ENCODE results near the gene IL17RA.

Gene IL17RA

GRCh38 chr22:17149076-17149815 lies 64.4 kb downstream of the IL17RA start:
- H3K4me3 ChIP-seq (ENCODE audit: low read depth, low read length) = no peak overlapping the region
- TF ChIP-seq CTCF (IDR thresholded peaks at IDR 0.05; ENCODE audit: low read depth, low read length, missing control alignments) = no peak
- no peak for DNase-seq (ENCODE audit: low read depth)
- in situ Hi-C loops (cut with HindIII; ENCODE audit: low sequenced_read_pairs) = no loop called here

- H3K4me3 ChIP-seq (ENCODE audit: low read depth, low read length) = no peak overlapping the region
- in situ Hi-C loops (cut with HindIII; ENCODE audit: low sequenced_read_pairs) = no loop called here
- no peak for TF ChIP-seq CTCF (IDR thresholded peaks at IDR 0.05; ENCODE audit: low read depth, low read length, missing control alignments)
- no peak for DNase-seq (ENCODE audit: low read depth)
Measured at GRCh38 chr22:17152340-17152739, 67.5 kb downstream of the IL17RA start.

GRCh38 chr22:17152971-17153370 lies 68.2 kb downstream of the IL17RA start:
- no peak for TF ChIP-seq CTCF (IDR thresholded peaks at IDR 0.05; ENCODE audit: low read depth, low read length, missing control alignments)
- no peak overlapping the region for H3K4me3 ChIP-seq (ENCODE audit: low read depth, low read length)
- DNase-seq (ENCODE audit: low read depth) = no peak
- in situ Hi-C loops (cut with HindIII; ENCODE audit: low sequenced_read_pairs) = no loop called here

- no peak for TF ChIP-seq CTCF (IDR thresholded peaks at IDR 0.05; ENCODE audit: low read depth, low read length, missing control alignments)
- H3K4me3 ChIP-seq (ENCODE audit: low read depth, low read length) = no peak overlapping the region
- no peak for DNase-seq (ENCODE audit: low read depth)
- in situ Hi-C loops (cut with HindIII; ENCODE audit: low sequenced_read_pairs) = no loop called here
Measured at GRCh38 chr22:17155941-17156340, 71.1 kb downstream of the IL17RA start.

GRCh38 chr22:17157714-17158113 lies 72.9 kb downstream of the IL17RA start:
- TF ChIP-seq CTCF (IDR thresholded peaks at IDR 0.05; ENCODE audit: low read depth, low read length, missing control alignments) = no peak
- no peak for DNase-seq (ENCODE audit: low read depth)
- H3K4me3 ChIP-seq (ENCODE audit: low read depth, low read length) = peak overlapping the region; percentile 72
- in situ Hi-C loops (cut with HindIII; ENCODE audit: low sequenced_read_pairs) = no loop called here

GRCh38 chr22:17158176-17158567 lies 73.4 kb downstream of the IL17RA start:
- DNase-seq (ENCODE audit: low read depth) = no peak
- in situ Hi-C loops (cut with HindIII; ENCODE audit: low sequenced_read_pairs) = no loop called here
- TF ChIP-seq CTCF (IDR thresholded peaks at IDR 0.05; ENCODE audit: low read depth, low read length, missing control alignments) = no peak
- peak overlapping the region; percentile 72 for H3K4me3 ChIP-seq (ENCODE audit: low read depth, low read length)
